T1000 (cell line): ENCODE data around the gene DESI2.
"Not testable (repeated sequence)": the region's sequence is repeated elsewhere in the genome, so short reads cannot be mapped to it uniquely, and the experiment has no call there.

Experiments used
- DNase-seq: peaks from one replicate; lab custom pipeline; 2025; ENCODE audit warnings: mixed read lengths; lab: John Stamatoyannopoulos, UW

DESI2 gene

GRCh38 chr1:244654108-244655038 lies 1.4 kb downstream of the DESI2 start:
- DNase-seq, result no peak

GRCh38 chr1:244655186-244655585 lies 2.3 kb downstream of the DESI2 start:
- DNase-seq, result no peak

- no peak for DNase-seq
Measured at GRCh38 chr1:244657421-244657820, 4.5 kb downstream of the DESI2 start.

GRCh38 chr1:244659694-244660093 lies 6.8 kb downstream of the DESI2 start:
- DNase-seq, result no peak

- DNase-seq, result no peak
Measured at GRCh38 chr1:244660595-244660994, 7.7 kb downstream of the DESI2 start.

GRCh38 chr1:244661569-244662312 lies 8.8 kb downstream of the DESI2 start:
- not testable (repeated sequence) for DNase-seq

GRCh38 chr1:244662599-244662998 lies 9.7 kb downstream of the DESI2 start:
- DNase-seq, result no peak

- no peak for DNase-seq
Measured at GRCh38 chr1:244664353-244664752, 11.4 kb downstream of the DESI2 start.

GRCh38 chr1:244665771-244666217 lies 12.9 kb downstream of the DESI2 start:
- no peak for DNase-seq

GRCh38 chr1:244666672-244667418 lies 13.9 kb downstream of the DESI2 start:
- not testable (repeated sequence) for DNase-seq

- DNase-seq, result no peak
Measured at GRCh38 chr1:244667797-244668196, 14.9 kb downstream of the DESI2 start.

- no peak for DNase-seq
Measured at GRCh38 chr1:244672946-244673682, 20.2 kb downstream of the DESI2 start.

- no peak for DNase-seq
Measured at GRCh38 chr1:244674446-244674845, 21.5 kb downstream of the DESI2 start.

- DNase-seq, result no peak
Measured at GRCh38 chr1:244675167-244675566, 22.2 kb downstream of the DESI2 start.

GRCh38 chr1:244678697-244679096 lies 25.8 kb downstream of the DESI2 start:
- DNase-seq, result no peak

GRCh38 chr1:244680667-244681066 lies 27.7 kb downstream of the DESI2 start:
- no peak for DNase-seq

- DNase-seq, result not testable (repeated sequence)
Measured at GRCh38 chr1:244682087-244682486, 29.2 kb downstream of the DESI2 start.

- no peak for DNase-seq
Measured at GRCh38 chr1:244695937-244696336, 43.0 kb downstream of the DESI2 start.

- DNase-seq, result no peak
Measured at GRCh38 chr1:244699741-244700140, 46.8 kb downstream of the DESI2 start.

- no peak for DNase-seq
Measured at GRCh38 chr1:244700808-244701207, 47.9 kb downstream of the DESI2 start.

GRCh38 chr1:244702620-244703019 lies 49.7 kb downstream of the DESI2 start:
- no peak for DNase-seq
